Stimulated activated CD4-positive, alpha-beta T cell treated with anti-CD3 and anti-CD28 coated beads, TNF-alpha, amount 100 ng/mL, for 24 hours (primary cell): Measurements from ENCODE around the gene CTNNA3.

Source experiments
- DNase-seq, 3 experiments: peaks; one replicate each; pipeline ENCODE4 v3.0.0-alpha.2; 2020; ENCODE audit warnings: low read depth in 3 of 3

Gene CTNNA3

DNA sequence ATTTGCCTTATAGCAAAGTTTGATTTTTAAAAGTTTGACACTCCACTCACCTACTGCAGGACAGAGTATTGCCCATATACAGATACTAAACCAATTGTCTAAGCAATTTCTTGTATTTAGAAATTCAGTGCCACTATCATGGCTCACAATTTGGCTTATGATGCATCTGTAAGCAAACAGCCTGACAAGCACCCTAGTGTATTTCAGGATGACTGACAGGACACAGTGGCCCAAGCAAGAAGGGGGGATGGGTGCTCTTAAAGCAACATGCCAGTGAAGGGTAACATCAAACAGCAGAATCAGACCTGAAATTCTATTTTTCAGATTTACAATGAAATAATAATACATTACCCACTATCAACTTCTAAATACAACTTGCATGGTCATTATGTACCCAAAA is 30.5 kb downstream of the CTNNA3 start:
- DNase-seq, result no peak

GRCh38 chr10:67664942-67665341 is 31.1 kb downstream of the CTNNA3 start:
- DNase-seq, result no peak

DNA sequence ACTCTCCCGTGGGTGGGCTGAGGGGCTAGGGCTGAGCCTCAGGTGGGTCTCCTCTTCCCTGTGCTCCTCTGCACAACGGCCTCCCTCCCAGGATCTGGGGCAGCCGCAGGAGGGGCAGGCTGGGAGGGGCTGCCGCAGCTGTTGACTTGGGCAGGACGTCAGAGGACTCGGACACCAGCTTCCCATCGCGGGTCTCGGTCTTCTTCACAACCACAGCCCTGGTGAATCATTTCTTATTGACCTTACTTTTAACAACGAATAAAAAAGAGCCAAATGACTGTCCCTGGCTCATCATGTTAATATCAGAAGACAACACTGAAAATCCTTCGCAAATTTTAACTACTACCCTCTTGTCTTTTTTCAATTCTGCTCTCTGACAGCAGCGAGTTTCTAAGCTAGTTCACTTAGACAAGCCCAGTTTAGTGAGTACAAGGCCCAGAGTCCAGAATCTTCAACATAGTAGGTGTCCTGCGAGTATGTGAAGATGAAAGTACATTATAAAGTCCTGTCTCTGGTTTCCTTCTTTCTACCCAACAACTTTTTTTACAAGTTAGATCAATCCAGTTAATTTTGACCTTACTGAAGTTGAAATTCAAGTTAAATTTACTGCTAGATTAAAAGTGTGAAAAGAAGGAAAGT is 32.4 kb downstream of the CTNNA3 start:
- no peak for DNase-seq

DNA sequence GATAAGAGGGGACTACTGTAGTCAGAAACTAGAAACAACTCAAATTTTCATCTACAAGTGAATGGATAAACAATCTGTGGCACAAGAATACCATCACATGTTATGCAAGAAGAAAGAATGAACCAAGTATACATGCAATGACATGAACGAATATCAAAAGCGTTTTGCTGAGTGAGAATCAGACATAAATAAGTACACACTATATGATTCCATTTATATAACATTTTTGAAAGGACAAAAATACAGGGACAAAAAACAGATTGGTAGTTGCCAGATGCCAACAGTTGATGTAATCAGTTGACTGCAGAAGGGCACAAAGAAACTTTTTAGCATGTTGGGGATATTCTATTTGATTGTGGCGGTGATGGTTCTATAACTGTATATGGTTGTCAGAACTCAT is 33.6 kb downstream of the CTNNA3 start:
- no peak for DNase-seq

- DNase-seq, result no peak
Measured at GRCh38 chr10:67659497-67659896, 36.5 kb downstream of the CTNNA3 start.

- no peak for DNase-seq
Measured at GRCh38 chr10:67657775-67658174, 38.2 kb downstream of the CTNNA3 start.

DNA sequence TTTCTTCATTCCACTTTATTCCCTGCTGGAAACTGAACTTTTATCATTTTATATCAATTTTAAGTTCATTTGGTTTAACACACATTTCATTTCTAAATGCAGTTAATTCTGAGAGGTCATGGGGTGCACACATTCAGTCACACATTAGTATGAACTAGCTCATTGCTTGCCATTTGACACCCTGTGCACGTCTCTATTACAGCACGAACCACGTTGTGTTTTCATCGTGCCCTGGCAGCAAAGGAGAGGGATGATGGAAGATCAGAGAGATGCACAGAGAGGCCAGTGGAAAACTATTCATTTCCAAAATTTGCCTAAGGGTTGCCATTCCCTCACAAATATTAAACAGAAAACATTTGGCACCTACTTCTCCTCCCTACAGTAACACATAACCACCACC is 45.4 kb downstream of the CTNNA3 start:
- no peak for DNase-seq

- no peak for DNase-seq
Measured at GRCh38 chr10:67648613-67649229, 47.3 kb downstream of the CTNNA3 start.

- no peak for DNase-seq
Measured at GRCh38 chr10:67630904-67631303, 65.1 kb downstream of the CTNNA3 start.

DNA sequence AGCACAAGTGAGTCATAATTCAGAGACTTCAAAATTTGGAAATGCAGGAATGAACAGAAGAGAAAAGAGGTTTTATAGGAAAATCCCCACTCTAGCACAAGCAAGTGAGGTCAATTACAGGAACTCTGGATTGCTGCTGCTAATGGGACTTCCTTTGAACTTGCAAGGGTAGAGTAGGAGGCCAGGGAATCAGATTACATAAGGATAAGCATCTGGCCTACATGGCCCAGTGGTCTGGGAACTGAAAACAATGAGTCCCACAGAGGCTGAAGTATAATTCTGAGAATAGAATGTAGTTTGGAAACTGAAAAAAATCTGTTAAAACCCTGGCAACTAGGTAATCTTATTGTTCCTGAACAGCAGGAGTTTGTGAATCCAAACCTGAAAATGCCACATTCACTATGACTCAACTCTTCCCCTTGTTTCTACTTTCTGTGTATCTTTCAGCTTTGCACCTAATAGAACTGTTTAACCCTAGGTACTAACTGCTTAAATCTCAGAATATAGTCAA is 66.5 kb downstream of the CTNNA3 start:
- DNase-seq, result no peak

DNA sequence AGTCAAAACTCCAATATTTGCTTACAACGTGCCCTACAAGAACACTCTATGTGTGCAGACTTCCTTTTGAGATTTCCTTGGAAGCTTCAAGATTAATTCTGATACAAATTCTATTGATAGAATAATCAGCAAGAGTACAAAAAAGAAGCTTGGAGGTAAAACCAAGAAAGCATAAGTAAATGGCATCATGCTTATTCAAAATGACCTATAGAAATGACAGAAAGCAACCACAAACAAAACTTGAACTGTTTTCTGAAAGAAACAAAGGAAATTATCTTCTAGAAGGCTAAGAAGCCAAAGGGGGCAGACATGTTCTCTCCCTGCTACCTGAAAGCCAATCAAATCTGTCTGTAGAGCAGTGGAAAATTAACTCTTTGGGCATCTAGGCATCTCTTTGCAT is 73.0 kb downstream of the CTNNA3 start:
- DNase-seq, result no peak

GRCh38 chr10:67622511-67622910 is 73.5 kb downstream of the CTNNA3 start:
- DNase-seq, result no peak

- DNase-seq, result no peak
Measured at GRCh38 chr10:67621834-67622233, 74.2 kb downstream of the CTNNA3 start.

GRCh38 chr10:67618116-67618515 is 77.9 kb downstream of the CTNNA3 start:
- DNase-seq, result no peak

DNA sequence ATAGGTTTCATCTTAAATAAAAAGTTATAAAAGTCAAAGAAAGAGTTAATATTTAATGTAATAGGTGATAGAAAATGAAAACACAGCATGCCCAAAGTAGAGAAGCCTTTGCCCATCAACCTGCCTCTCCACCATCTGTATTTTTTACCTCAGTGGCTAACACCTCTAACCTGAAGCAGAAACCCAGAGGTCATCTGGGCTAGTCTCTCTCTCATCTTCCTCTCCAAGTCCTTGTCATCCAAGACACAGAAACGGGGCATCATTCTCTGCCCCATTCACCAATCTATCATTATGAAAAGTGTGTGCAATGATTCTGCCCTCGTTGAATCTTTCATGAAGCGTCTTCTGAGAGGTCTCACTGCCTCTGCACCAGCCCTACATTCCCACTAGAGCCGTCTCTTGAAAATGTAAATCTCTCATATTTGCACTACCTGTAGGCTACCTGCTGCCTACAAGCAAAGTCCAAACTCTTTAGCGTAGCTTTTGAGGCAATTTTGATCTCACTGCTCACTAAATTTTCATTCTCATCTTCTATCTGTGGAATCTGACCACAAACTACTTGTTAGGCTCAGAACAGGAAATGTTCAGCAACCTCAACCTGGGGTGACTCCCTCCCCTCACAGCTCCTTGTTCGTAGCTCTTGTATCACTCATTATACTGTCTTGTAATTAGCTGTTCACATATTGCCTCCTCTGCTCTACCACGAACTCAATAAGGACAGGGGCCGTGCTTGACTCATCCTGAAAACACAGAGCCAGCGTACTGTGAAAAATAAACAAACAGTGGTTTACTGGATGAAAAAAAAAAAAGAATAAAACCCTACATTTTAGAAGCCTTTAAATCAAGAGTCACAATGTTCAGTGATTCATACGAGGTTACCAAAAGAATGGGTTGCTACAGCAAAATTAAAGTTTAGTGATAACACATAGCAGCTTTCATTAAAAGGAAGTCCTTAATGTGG is 83.1 kb downstream of the CTNNA3 start:
- DNase-seq, result peak; percentile 3 to 45 (median 21)

DNA sequence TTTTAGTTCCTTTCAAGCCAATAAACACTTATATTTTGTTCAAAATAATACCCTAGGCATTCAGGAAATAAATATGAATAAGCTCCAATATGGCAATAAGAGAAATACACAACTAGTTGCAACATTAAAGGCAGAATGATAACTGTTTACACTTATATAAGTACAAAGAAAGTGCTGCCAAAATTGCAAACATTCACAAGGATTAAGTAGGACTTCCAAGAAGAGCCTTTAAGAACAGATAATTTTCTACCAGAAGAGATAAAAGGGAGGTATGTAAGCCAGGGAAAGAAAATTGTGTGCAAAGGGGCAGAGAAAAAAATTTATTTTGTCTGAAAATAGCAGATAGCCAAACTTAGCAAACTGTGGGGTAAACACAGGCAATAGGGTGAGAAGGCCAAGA is 83.8 kb downstream of the CTNNA3 start:
- no peak for DNase-seq

- no peak for DNase-seq
Measured at GRCh38 chr10:67609996-67610793, 85.8 kb downstream of the CTNNA3 start.

DNA sequence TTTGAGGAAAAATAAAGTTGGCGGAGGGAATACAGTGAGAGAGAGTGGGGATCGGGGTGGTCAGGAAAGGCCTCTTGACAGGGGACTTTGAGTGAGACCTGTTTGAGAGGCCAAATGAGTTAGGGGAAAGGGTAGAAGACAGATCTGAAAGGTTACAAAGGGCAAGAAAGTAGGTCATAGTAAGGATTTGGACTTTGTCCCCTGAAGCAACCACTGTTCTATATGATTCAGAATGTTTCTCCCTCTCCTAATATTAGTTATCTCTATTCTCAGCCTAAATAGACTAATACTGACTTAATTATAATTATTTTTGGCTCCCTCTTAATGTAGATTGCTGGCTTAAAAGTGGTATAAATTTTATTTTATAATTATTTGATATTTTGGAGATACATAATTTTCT is 88.0 kb downstream of the CTNNA3 start:
- no peak for DNase-seq

GRCh38 chr10:67607472-67607871 is 88.5 kb downstream of the CTNNA3 start:
- DNase-seq, result no peak

- no peak for DNase-seq
Measured at GRCh38 chr10:67606572-67606971, 89.4 kb downstream of the CTNNA3 start.

- DNase-seq, result no peak
Measured at GRCh38 chr10:67603701-67604100, 92.3 kb downstream of the CTNNA3 start.

- no peak for DNase-seq
Measured at GRCh38 chr10:67603086-67603485, 92.9 kb downstream of the CTNNA3 start.
